Heart left ventricle (tissue), 16 donors: ENCODE results near the gene DNAJC18. TPM values are rescaled to one million over a fixed set of nuclear protein-coding genes. Genes with fewer than 3 reads are reported as not detected.
A peak's percentile ranks its signal among the peaks of the same experiment; 100 is the strongest.
"Not testable (repeated sequence)": the region's sequence is repeated elsewhere in the genome, so short reads cannot be mapped to it uniquely, and the experiment has no call there.

Experiments used
- ATAC-seq, 4 donors: fragments of 200-7000 bp; cut with Tn5 transposase; one replicate each; pipeline ENCODE4 v1.9.1; 2020 to 2022; ENCODE audit warnings: moderate library complexity in 4 of 4, mild to moderate bottlenecking in 3 of 4, moderate number of reproducible peaks in 1 of 4
- DNase-seq, 5 donors: peaks; one replicate each; pipeline ENCODE4 v3.0.0-alpha.2; 2020
- H3K27ac ChIP-seq, 12 donors: fragments of 200-600 bp; sonication (generic) in 4 of 12; one replicate each; pipeline versions ENCODE4 v1.5.0 to v1.8.0; 2016 to 2022; ENCODE audit warnings: mild to moderate bottlenecking in 2 of 12
- H3K27me3 ChIP-seq, 9 donors: fragments of 200-600 bp; sonication (generic) in 2 of 9; one replicate each; pipeline versions ENCODE4 v1.5.1 to v1.8.0; 2016 to 2022; ENCODE audit warnings: mild to moderate bottlenecking in 3 of 9
- H3K36me3 ChIP-seq, 9 donors: fragments of 200-600 bp; sonication (generic) in 2 of 9; one replicate each; pipeline versions ENCODE4 v1.5.0 to v1.8.0; 2018 to 2022; ENCODE audit warnings: mild to moderate bottlenecking in 2 of 9
- H3K4me1 ChIP-seq, 12 donors: fragments of 200-600 bp; sonication (generic) in 4 of 12; one replicate each; pipeline versions ENCODE4 v1.5.0 to v1.8.0; 2016 to 2022; ENCODE audit warnings: mild to moderate bottlenecking in 3 of 12
- H3K4me3 ChIP-seq, 12 donors: fragments of 200-600 bp; sonication (generic) in 4 of 12; one replicate each; pipeline versions ENCODE4 v1.5.0 to v1.8.0; 2017 to 2022; ENCODE audit warnings: mild to moderate bottlenecking in 9 of 12, moderate library complexity in 4 of 12
- H3K9me3 ChIP-seq, 12 donors: fragments of 200-600 bp; sonication (generic) in 4 of 12; one replicate each; pipeline versions ENCODE4 v1.5.0 to v1.8.0; 2016 to 2022; ENCODE audit warnings: mild to moderate bottlenecking in 1 of 12
- POLR2A ChIP-seq, 2 donors: fragments of 450-650 bp; IDR thresholded peaks; one replicate each; pipeline ENCODE4 v1.6.1; 2017; ENCODE audit warnings: antibody characterized with exemption in 2 of 2, mild to moderate bottlenecking in 2 of 2, moderate library complexity in 2 of 2
- WGBS, 4 donors: extraction: QIAGEN DNeasy Blood & Tissue Kit in 2 of 4; methylation state at CpG; one replicate each; pipeline versions ENCODE4 v1.1.5 to v1.1.7; 2013 to 2018; 5-methylcytosine and 5-hydroxymethylcytosine counted together
- intact Hi-C, 10 donors: fragments of 100-400 bp; cut with DNase I; formaldehyde crosslinking; loops; one replicate each; pipeline versions ENCODE4 v1.11.1 to v1.14.2; 2022
- polyA plus RNA-seq, 2 donors: library from polyadenylated mRNA; stranded (reverse); fragments of 200-250 nt; gene quantifications; one replicate each; pipeline ENCODE4 v1.2.3, GENCODE V29; 2013
- total RNA-seq, 9 donors: library from RNA; depleted of rRNA in 2 of 9; stranded (reverse); fragments of >200 nt in 2 of 9; fragmentation: NEBNext Ultra II Directional in 3 of 9; extraction: Animal tissue kit (Norgen Biotek cat#: 25700) in 3 of 9; gene quantifications; one replicate each; pipeline versions ENCODE4 v1.1.0 to v1.2.4, GENCODE V29; 2016 to 2023
- TF ChIP-seq, protein P1 (sequence below), 12 donors: fragments of 200-600 bp; sonication (generic) in 4 of 12; IDR thresholded peaks; one replicate each; pipeline versions ENCODE4 v1.5.0 to v1.8.0; 2018 to 2022; ENCODE audit warnings: antibody characterized with exemption in 12 of 12, mild to moderate bottlenecking in 5 of 12
- donor health status: ischemic (EF 13 %, LVEDD 7.1; RV severe dilation, severe dysfunction).
- donor health status: healthy with polysubstance abuse.
- donor health status: DM: no; HTN: yes; CAD: no.
- donor health status: DM: no; HTN: no; CAD: no.
- donor health status: ischemic (EF 25% LVEDD 6.9; RV normal size, moderate dysfunction).
- donor health status: ischemic (EF 25% LVEDD 5.7; RV mildly dilated, moderate dysfunction).
- donor health status: healthy.
- donor health status: DM: yes; HTN: yes; CAD: no.
- donor health status: ischemic (EF 35%, LVEDD 5.7; RV mildly dilated, moderate dysfunction).
- donor health status: nonischemic (EF 11% LVEDD 7.7; RV severe dilation, severe dysfunction).
- donor health status: DM: yes; HTN: yes; CAD: no.
- donor health status: PGD.
- donor health status: ischemic (EF 29% LVEDD 5.4; RV normal size, mild dysfunction).
- donor health status: nonischemic (EF 23%, LVEDD 6.1; RV moderate dilation, normal function).

DNAJC18 gene
- total and polyA plus RNA-seq, 11 donors: 4.0 to 17.8 (median 9.1) TPM

DNA sequence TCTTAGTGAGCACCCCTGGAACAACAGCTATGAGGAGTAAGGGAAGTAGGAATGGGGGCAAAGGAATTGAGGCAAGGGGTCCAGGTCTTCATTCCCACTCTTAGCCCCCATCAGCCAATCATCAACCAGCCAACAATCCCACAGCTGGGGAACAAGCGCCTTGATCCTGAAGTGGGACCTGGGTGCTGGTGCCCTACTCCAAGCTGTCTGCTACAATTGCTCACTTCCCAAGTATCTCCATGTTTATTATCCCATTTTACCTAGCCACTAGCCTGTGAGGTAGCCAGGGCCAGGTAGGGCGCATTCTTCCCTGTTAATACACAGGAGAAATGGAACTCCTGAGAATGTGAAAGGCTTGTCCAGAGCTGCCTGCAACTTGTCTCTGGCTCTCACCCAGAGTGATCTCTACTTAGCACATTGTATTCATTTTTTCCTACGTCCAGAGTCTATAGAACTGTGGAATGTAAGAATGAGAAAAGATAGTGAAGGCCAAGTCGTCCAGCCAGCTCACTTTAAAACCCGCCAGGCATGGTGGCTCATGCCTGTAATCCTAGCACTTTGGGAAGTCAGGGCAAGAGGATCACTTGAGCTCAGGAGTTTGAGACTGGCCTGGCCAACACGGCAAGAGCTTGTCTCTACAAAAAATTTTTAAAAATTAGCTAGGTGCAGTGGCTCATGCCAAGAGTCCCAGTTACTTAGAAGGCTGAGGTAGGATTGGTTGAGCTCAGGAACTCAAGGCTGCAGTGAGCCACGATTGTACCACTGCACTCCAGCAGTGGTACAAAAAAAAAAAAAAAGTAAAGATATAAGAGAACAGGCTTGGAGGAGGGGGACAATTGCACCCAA is 6.2 kb upstream of the DNAJC18 start:
- 47 to 53% (median 49%) methylated on average over 7 of the region's 7 CpGs for WGBS, 4 donors
- DNase-seq (no peak), ATAC-seq (peak in 3 of 4 donors; percentile 35 to 48 (median 38))
- H3K9me3 ChIP-seq: no peaks in the 10 kb centered on the region
- H3K4me1 ChIP-seq: peaks cover 0 to 11% (median 2%) of the 10 kb centered on the region in 12 donors
- no peak overlapping the region for H3K4me3 ChIP-seq
- TF ChIP-seq, protein P1, sequence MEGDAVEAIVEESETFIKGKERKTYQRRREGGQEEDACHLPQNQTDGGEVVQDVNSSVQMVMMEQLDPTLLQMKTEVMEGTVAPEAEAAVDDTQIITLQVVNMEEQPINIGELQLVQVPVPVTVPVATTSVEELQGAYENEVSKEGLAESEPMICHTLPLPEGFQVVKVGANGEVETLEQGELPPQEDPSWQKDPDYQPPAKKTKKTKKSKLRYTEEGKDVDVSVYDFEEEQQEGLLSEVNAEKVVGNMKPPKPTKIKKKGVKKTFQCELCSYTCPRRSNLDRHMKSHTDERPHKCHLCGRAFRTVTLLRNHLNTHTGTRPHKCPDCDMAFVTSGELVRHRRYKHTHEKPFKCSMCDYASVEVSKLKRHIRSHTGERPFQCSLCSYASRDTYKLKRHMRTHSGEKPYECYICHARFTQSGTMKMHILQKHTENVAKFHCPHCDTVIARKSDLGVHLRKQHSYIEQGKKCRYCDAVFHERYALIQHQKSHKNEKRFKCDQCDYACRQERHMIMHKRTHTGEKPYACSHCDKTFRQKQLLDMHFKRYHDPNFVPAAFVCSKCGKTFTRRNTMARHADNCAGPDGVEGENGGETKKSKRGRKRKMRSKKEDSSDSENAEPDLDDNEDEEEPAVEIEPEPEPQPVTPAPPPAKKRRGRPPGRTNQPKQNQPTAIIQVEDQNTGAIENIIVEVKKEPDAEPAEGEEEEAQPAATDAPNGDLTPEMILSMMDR (IDR thresholded peaks at IDR 0.05): no peak
- TF ChIP-seq POLR2A (IDR thresholded peaks at IDR 0.05): no peak
- H3K27ac ChIP-seq: peak overlapping the region in 1 of 12 donors; percentile 19
- H3K27me3 ChIP-seq: no peaks in the 10 kb centered on the region
- intact Hi-C loops: no loop called here
- peaks cover 0 to 26% (median 0%) of the 10 kb centered on the region in 9 donors for H3K36me3 ChIP-seq

- no peak for ATAC-seq
- Histone ChIP-seq H3K4me1 (peaks cover 0 to 18% (median 9%) of the 10 kb centered on the region in 12 donors), H3K27ac (no peak overlapping the region), H3K27me3 (no peaks in the 10 kb centered on the region), H3K36me3 (peaks cover 0 to 10% (median 0%) of the 10 kb centered on the region in 9 donors), H3K9me3 (no peaks in the 10 kb centered on the region), H3K4me3 (no peak overlapping the region)
- no peak for DNase-seq
- WGBS, 4 donors: 66 to 78% (median 69%) methylated on average over 4 of the region's 4 CpGs
- TF ChIP-seq, protein P1 (IDR thresholded peaks at IDR 0.05): no peak
- no peak for TF ChIP-seq POLR2A (IDR thresholded peaks at IDR 0.05)
- intact Hi-C loops: loop anchor here in 3 of 10 donors (5.0 kb wide), 2 partner anchors 38 to 68 kb away; partner anchors contain the start of gene STING1 (in 2 of the 3)
Observed at GRCh38 chr5:139443831-139444453, 4.6 kb upstream of the DNAJC18 start.

DNA sequence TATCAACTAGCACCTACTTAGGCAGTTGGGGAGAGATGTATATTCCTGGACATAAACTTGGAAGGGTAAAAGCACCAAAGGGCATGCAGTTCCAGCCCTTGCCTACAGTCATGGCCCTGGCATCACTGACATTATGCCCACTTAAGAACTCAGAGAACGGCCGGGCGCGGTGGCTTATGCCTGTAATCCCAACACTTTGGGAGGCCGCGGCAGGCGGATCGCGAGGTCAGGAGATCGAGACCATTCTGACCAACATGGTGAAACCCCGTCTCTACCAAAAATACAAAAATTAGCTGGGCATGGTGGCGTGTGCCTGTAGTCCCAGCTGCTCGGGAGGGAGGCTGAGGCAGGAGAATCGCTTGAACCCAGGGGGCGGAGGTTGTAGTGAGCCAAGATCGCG is 1.1 kb upstream of the DNAJC18 start:
- Histone ChIP-seq H3K4me1 (peaks cover 0 to 15% (median 13%) of the 10 kb centered on the region in 12 donors), H3K27ac (peak overlapping the region in 1 of 12 donors; percentile 94), H3K36me3 (peaks cover 0 to 21% (median 7%) of the 10 kb centered on the region in 9 donors)
- H3K4me3 ChIP-seq, H3K27me3 ChIP-seq, H3K9me3 ChIP-seq, ATAC-seq, DNase-seq: not testable (repeated sequence)
- intact Hi-C loops: loop anchor here in 3 of 10 donors (5.0 kb wide), 2 partner anchors 42 to 72 kb away; partner anchors contain the start of gene STING1 (in 2 of the 3)
- 95 to 98% (median 98%) methylated on average over 17 of the region's 17 CpGs for WGBS, 4 donors

GRCh38 chr5:139438707-139439012 is 665 bp downstream of the DNAJC18 start:
- H3K27me3 ChIP-seq: no peaks in the 10 kb centered on the region
- H3K36me3 ChIP-seq: peaks cover 0 to 39% (median 21%) of the 10 kb centered on the region in 9 donors
- WGBS, 4 donors: 25 to 35% (median 29%) methylated on average over 8 of the region's 8 CpGs
- ATAC-seq: no peak
- peaks cover 0 to 15% (median 13%) of the 10 kb centered on the region in 12 donors for H3K4me1 ChIP-seq
- H3K27ac ChIP-seq: peak overlapping the region; percentile 87 to 99 (median 96)
- DNase-seq: no peak
- intact Hi-C loops: loop anchor here in 5 of 10 donors (2.0 to 10.0 kb wide), 4 partner anchors 44 to 79 kb away; partner anchors contain the start of gene STING1 (in 3 of the 5)
- no peaks in the 10 kb centered on the region for H3K9me3 ChIP-seq
- TF ChIP-seq, protein P1 (IDR thresholded peaks at IDR 0.05): no peak
- TF ChIP-seq POLR2A (IDR thresholded peaks at IDR 0.05): no peak
- H3K4me3 ChIP-seq: peak overlapping the region; percentile 55 to 96 (median 89)
